ENCODE measurements around the gene ZCCHC9.

ZCCHC9 gene

DNA sequence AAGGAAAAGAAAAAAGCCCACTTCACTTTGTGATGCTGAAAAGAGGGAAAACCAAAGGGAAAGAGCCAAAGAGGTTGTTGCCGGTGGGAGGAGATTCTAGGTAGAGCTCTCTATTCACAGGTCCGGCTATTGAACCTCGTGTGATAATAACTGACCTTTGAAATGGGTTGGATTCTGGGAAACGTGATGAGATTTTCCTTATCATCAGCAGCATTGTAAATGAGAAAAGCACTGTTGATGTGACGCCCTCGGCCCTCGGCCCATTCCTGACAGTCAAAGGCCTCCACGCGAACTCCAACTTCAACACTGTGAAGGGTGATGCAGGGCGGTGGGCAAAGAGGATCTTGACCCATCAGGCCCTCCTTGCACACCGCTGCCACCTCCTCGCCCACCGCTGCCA lies 43.3 kb downstream of the ZCCHC9 start:
- Mint-ChIP-seq H3K36me3 (ENCODE audit: insufficient read depth) (no peaks in the 10 kb centered on the region), H3K27ac (ENCODE audit: low read depth) (no peak overlapping the region), H3K4me1 (no peaks in the 10 kb centered on the region), H3K27me3 (no peaks in the 10 kb centered on the region), H3K9me3 (no peaks in the 10 kb centered on the region), H3K4me3 (no peak overlapping the region)
- no peak for ATAC-seq (replicated peaks; ENCODE audit: extremely low read depth, poor library complexity, severe bottlenecking)
- DNase-seq (ENCODE audit: low spot score in 2 of 2): no peak

DNA sequence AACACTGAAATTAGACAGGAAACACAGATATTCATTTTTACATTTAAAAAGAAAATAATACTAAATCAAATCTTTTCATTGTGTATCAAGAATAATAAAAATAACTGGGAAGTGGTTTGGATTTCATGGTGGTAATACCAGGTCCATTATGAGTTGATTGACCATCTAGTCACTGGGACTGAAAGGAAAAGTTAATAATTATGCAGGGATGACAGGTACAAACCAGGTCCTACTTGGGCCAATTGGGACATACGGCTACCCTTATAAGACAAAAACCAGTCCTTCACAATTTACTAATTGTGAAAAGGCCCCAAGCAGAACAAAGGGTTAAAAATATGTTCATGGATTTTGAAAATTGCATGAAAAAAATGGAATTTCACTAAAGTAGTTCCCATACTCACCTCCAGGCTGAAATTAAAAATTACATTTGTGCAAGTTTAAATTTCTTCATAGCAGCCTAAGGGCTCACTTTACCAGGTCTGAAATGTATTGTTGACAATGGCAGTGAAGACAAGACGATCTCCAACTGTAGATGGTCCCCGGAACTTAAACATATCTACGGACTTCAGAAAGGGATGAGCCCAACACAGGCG lies 44.1 kb downstream of the ZCCHC9 start:
- Mint-ChIP-seq H3K4me1 (no peaks in the 10 kb centered on the region), H3K4me3 (no peak overlapping the region), H3K9me3 (no peaks in the 10 kb centered on the region), H3K36me3 (ENCODE audit: insufficient read depth) (no peaks in the 10 kb centered on the region), H3K27ac (ENCODE audit: low read depth) (no peak overlapping the region), H3K27me3 (no peaks in the 10 kb centered on the region)
- DNase-seq (ENCODE audit: low spot score in 2 of 2) (no peak), ATAC-seq (replicated peaks; ENCODE audit: extremely low read depth, poor library complexity, severe bottlenecking) (no peak)

DNA sequence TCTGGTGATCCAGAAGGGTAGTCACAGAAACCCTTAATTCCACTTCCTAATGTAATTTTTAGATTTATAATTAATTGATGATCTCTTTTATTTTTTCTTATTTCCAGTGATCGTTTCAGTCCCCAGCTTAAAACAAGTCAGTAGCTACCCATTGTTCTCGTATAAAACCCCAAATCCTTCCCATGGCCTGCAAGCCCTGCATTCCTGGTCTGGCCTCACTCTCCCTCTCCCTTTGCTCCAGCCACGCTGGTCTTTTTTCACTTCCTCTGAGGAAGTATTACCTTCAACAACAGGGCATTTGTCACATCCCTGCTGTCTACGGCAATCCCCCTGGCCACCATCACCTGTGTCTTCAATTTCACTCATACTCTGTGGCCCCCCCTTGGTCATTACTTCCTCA lies 47.8 kb downstream of the ZCCHC9 start:
- Mint-ChIP-seq H3K27ac (ENCODE audit: low read depth) (no peak overlapping the region), H3K9me3 (no peaks in the 10 kb centered on the region), H3K36me3 (ENCODE audit: insufficient read depth) (no peaks in the 10 kb centered on the region), H3K4me1 (no peaks in the 10 kb centered on the region), H3K27me3 (no peaks in the 10 kb centered on the region), H3K4me3 (no peak overlapping the region)
- ATAC-seq (replicated peaks; ENCODE audit: extremely low read depth, poor library complexity, severe bottlenecking): no peak
- DNase-seq (ENCODE audit: low spot score in 2 of 2): no peak

DNA sequence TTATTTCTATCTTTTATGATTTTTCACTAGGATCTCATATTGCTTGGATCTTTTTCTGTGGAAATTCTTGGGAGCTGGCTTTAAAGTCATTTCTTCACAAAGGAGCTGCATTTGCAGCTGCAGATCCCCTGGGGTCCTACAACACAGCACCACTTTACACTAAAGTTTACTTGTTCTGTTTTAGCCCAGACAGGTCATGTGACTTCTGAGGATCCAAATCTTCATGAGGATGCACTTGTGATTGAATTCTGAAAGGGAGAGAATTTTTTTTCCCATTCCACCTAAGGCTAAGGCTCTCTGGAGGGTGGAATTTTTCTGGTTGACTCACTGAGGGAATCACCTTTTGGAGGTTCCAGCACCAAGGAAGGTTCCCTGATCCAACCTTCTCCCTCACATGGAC lies 49.1 kb downstream of the ZCCHC9 start:
- H3K9me3 Mint-ChIP-seq: no peaks in the 10 kb centered on the region
- ATAC-seq (replicated peaks; ENCODE audit: extremely low read depth, poor library complexity, severe bottlenecking): no peak
- no peak overlapping the region for H3K27ac Mint-ChIP-seq (ENCODE audit: low read depth)
- H3K36me3 Mint-ChIP-seq (ENCODE audit: insufficient read depth): no peaks in the 10 kb centered on the region
- no peak overlapping the region for H3K4me3 Mint-ChIP-seq
- H3K27me3 Mint-ChIP-seq: no peaks in the 10 kb centered on the region
- no peak for DNase-seq (ENCODE audit: low spot score in 2 of 2)
- H3K4me1 Mint-ChIP-seq: no peaks in the 10 kb centered on the region

DNA sequence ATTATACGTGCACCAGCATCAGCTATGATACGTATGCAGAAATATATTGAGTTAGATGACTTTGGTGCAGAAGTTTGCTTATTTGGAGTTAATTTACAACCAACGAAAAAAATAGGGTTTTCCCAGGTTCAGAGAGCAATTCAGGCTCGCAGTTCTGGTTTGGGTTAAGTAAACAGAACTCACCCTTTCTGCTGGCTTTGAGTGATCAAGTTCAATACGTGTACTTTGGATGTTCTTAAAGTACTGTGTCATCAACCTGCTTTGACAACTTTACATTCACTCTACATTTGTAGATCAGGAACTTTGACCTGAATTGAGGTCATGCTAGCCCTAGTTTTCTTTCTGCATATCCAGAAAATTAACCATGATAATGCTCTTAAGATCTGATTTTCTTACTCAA lies 51.8 kb downstream of the ZCCHC9 start:
- no peaks in the 10 kb centered on the region for H3K27me3 Mint-ChIP-seq
- H3K4me1 Mint-ChIP-seq: no peaks in the 10 kb centered on the region
- H3K27ac Mint-ChIP-seq (ENCODE audit: low read depth): no peak overlapping the region

DNA sequence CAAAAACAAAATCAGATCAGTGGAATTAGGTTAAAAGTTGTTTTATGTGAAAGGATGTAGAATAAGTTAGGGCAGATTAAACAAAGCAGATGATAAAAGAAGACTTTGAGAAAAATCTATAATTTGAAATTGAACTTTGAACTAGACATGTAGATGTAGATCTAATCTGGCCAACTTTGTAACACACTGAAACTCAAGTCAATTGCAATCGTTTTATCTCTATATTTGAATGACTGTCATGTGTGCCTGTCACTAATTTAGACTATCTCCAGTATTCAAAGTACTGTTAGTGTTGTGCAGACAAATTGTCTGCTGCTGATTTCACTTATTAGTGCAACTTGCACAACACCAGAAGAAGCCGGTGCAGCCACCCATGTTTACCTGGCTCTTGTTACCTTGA lies 52.7 kb downstream of the ZCCHC9 start:
- ATAC-seq (replicated peaks; ENCODE audit: extremely low read depth, poor library complexity, severe bottlenecking): no peak
- Mint-ChIP-seq H3K4me3 (no peak overlapping the region), H3K9me3 (no peaks in the 10 kb centered on the region), H3K36me3 (ENCODE audit: insufficient read depth) (no peaks in the 10 kb centered on the region), H3K4me1 (no peaks in the 10 kb centered on the region), H3K27me3 (peaks cover 9% of the 10 kb centered on the region), H3K27ac (ENCODE audit: low read depth) (no peak overlapping the region)
- DNase-seq (ENCODE audit: low spot score in 2 of 2): no peak

More for the DNA sequence above, 51.8 kb downstream of the ZCCHC9 start:
- H3K9me3 Mint-ChIP-seq: no peaks in the 10 kb centered on the region
- no peaks in the 10 kb centered on the region for H3K36me3 Mint-ChIP-seq (ENCODE audit: insufficient read depth)
- H3K4me3 Mint-ChIP-seq: no peak overlapping the region
- no peak for DNase-seq (ENCODE audit: low spot score in 2 of 2)
- no peak for ATAC-seq (replicated peaks; ENCODE audit: extremely low read depth, poor library complexity, severe bottlenecking)

DNA sequence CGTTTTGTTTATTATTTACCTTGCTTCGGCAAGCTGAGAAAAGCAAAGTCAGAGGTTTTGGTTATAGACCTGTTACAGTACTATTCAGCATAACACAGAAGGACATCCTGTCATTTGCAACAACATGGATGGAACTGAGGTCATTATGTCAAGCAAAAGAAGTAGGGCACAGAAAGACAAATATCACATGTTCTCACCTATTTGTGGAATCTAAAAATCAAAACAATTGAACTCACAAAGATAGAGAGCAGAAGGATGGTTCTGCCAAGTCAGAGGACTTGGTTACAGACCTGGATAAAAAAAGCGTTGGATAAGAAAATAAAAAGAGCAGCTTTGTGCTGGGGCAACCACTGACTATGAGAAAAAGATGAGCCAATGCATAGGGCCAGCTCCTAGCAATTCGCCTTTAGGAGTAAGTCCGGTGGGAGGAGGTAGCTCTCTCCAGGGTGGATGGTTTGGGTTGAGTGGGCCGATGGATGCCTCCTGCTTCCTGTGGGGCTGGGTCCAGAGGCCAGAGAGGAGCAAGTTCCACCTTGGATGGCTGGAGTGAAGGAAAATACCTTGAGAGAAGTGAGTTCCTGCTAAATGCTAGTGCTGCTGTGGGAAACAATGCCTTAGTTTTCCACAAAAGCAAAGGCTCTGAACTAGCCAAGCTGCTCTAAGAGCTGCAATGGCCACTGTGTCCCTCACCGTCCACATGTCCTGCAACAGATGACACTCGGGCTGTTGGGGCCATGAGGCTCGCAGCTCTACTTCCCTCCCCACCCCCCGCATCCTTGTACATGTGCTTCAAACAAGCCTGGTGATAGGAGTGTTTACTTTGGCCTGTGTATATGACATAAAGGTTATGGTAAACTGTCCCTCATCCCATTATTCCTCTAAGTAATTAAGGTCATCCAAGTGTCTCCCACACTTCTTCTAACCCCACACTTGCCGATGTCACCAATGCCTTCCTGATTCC lies 54.2 kb downstream of the ZCCHC9 start:
- ATAC-seq (replicated peaks; ENCODE audit: extremely low read depth, poor library complexity, severe bottlenecking): no peak
- Mint-ChIP-seq H3K36me3 (ENCODE audit: insufficient read depth) (no peaks in the 10 kb centered on the region), H3K27ac (ENCODE audit: low read depth) (no peak overlapping the region), H3K27me3 (peaks cover 13% of the 10 kb centered on the region), H3K4me3 (no peak overlapping the region), H3K9me3 (no peaks in the 10 kb centered on the region), H3K4me1 (no peaks in the 10 kb centered on the region)
- no peak for DNase-seq (ENCODE audit: low spot score in 2 of 2)

DNA sequence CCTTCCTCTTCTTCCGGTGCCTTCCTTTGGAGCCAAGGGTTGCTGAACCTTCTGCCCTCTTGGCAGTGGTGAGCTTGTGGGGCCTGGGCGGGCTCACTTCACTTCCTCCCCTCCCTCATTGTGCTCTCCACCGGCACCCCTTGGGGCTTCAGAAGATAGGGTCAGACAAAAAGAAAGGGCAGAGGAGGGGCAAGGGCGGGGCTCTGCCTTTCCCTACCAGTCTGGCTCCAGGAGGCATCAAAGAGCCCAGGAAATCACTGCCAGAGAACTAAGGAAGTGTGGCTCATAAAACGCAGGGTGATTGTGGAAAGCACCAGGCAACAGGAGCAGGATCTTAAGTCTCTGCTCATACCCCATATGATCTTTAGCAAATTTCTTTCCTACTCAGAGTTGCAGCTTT lies 57.7 kb downstream of the ZCCHC9 start:
- Mint-ChIP-seq H3K27ac (ENCODE audit: low read depth) (no peak overlapping the region), H3K4me1 (no peaks in the 10 kb centered on the region), H3K27me3 (peaks cover 13% of the 10 kb centered on the region), H3K36me3 (ENCODE audit: insufficient read depth) (no peaks in the 10 kb centered on the region), H3K9me3 (no peaks in the 10 kb centered on the region), H3K4me3 (no peak overlapping the region)
- DNase-seq (ENCODE audit: low spot score in 2 of 2) (no peak), ATAC-seq (replicated peaks; ENCODE audit: extremely low read depth, poor library complexity, severe bottlenecking) (no peak)

DNA sequence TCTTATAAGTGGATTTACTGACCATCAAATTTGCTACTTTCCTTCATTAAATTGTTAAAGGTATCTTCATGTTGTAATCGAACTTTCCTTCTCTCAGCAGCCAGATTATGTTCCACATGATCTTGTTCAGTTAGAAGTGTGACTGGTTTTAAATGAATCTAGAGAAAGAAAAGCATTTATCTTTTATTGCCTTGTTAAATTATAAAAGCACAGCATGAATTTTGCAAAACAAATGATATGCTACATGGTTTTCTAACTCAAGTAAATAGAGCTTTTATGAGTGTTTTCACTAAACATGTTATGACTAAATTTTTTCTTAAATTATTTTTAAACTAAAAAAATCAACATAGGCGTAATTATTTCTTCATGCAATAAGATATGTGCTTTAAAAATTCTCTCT lies 58.5 kb downstream of the ZCCHC9 start:
- no peak overlapping the region for H3K27ac Mint-ChIP-seq (ENCODE audit: low read depth)
- H3K4me3 Mint-ChIP-seq: no peak overlapping the region
- H3K27me3 Mint-ChIP-seq: peaks cover 14% of the 10 kb centered on the region
- DNase-seq (ENCODE audit: low spot score in 2 of 2): no peak
- ATAC-seq (replicated peaks; ENCODE audit: extremely low read depth, poor library complexity, severe bottlenecking): no peak
- H3K9me3 Mint-ChIP-seq: no peaks in the 10 kb centered on the region
- no peaks in the 10 kb centered on the region for H3K4me1 Mint-ChIP-seq
- no peaks in the 10 kb centered on the region for H3K36me3 Mint-ChIP-seq (ENCODE audit: insufficient read depth)

DNA sequence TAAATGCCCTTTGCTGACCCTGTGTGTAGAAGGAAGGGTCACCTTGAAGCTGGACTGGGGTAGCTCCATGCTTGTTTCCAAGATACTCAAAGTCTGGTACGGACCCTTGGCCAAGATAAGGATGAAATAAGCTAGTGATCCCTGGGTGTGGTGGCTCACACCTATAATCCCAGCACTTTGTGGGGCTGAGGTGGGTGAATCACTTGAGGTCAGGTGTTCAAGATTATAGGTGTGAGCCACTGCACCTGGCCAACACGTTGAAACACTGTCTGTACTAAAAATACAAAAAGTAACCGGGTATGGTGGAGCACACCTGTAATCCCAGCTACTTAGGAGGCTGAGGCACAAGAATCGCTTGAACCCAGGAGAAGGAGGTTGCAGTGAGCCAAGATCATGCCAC lies 59.3 kb downstream of the ZCCHC9 start:
- peaks cover 22% of the 10 kb centered on the region for H3K27me3 Mint-ChIP-seq
- H3K4me1 Mint-ChIP-seq: no peaks in the 10 kb centered on the region
- no peak overlapping the region for H3K27ac Mint-ChIP-seq (ENCODE audit: low read depth)
- DNase-seq (ENCODE audit: low spot score in 2 of 2) (no peak), ATAC-seq (replicated peaks; ENCODE audit: extremely low read depth, poor library complexity, severe bottlenecking) (no peak)
- H3K36me3 Mint-ChIP-seq (ENCODE audit: insufficient read depth): no peaks in the 10 kb centered on the region
- H3K4me3 Mint-ChIP-seq: no peak overlapping the region
- H3K9me3 Mint-ChIP-seq: no peaks in the 10 kb centered on the region

DNA sequence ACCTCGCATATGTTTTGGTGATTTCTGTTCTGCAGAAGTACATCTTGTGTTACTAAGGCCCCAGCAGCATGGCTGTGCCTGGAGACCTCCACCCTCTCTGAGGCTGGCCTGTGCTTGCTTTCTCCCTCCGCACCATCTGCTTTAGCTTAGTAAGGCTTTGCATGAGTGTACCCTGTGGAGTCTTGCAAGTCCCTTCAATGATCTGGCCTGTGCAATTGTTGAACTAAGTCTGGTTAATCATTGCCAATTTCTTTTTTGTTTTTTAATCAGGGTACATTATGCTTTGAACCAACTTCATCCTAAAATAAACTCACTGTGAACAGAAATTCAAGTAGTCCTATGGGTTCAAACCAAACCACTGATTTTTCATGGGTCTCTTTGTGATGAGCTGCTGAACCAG lies 60.2 kb downstream of the ZCCHC9 start:
- ATAC-seq (replicated peaks; ENCODE audit: extremely low read depth, poor library complexity, severe bottlenecking): no peak
- H3K27ac Mint-ChIP-seq (ENCODE audit: low read depth): no peak overlapping the region

More for the DNA sequence above, 60.2 kb downstream of the ZCCHC9 start:
- Mint-ChIP-seq H3K4me1 (no peaks in the 10 kb centered on the region), H3K36me3 (ENCODE audit: insufficient read depth) (no peaks in the 10 kb centered on the region), H3K27me3 (peaks cover 29% of the 10 kb centered on the region), H3K4me3 (no peak overlapping the region), H3K9me3 (no peaks in the 10 kb centered on the region)
- DNase-seq (ENCODE audit: low spot score in 2 of 2): no peak

Data from central memory CD8-positive, alpha-beta T cell (primary cell).